Fibroblast of skin of back (primary cell): ENCODE measurements around the gene BGN. TPM values are rescaled to one million over a fixed set of nuclear protein-coding genes. Genes with fewer than 3 reads are reported as not detected.
A peak's percentile ranks its signal among the peaks of the same experiment; 100 is the strongest.

Source experiments
- DNase-seq: peaks from one replicate; pipeline ENCODE4 v3.0.0-alpha.2; 2013
- polyA plus RNA-seq, 2 experiments: library from polyadenylated mRNA; unstranded; fragments of 120-200 nt; gene quantifications; one replicate each; pipeline ENCODE4 v1.2.1, GENCODE V29; 2013; ENCODE audit not compliant: insufficient read length in 2 of 2

BGN gene
- 1,169 TPM for polyA plus RNA-seq (2013, experiment 1 of 2; ENCODE audit: insufficient read length)
- polyA plus RNA-seq (2013, experiment 2 of 2; ENCODE audit: insufficient read length), result 1,569 TPM

- peak; percentile 75 for DNase-seq
These were observed at the start of gene BGN for GRCh38 chrX:153494541-153495361. TSS of gene BGN (plus strand) at chrX:153494980. CDS start at chrX:153504632, 9,652 bp downstream.

- no peak for DNase-seq
These were observed 49.5 kb upstream of the BGN start for GRCh38 chrX:153445106-153445855.

GRCh38 chrX:153445856-153446635, 48.7 kb upstream of the BGN start, which contains the start of gene TREX2:
TSS of gene TREX2 (minus strand) at chrX:153446056. CDS start at chrX:153445430, 626 bp downstream.
- no peak for DNase-seq

- DNase-seq, result no peak
These were observed 48.2 kb upstream of the BGN start for GRCh38 chrX:153446636-153446936.

GRCh38 chrX:153446950-153447580, 47.7 kb upstream of the BGN start:
- no peak for DNase-seq

- no peak for DNase-seq
These were observed 47.2 kb upstream of the BGN start for GRCh38 chrX:153447581-153447960.

- no peak for DNase-seq
These were observed 46.0 kb upstream of the BGN start for GRCh38 chrX:153448556-153449367.

- no peak for DNase-seq
These were observed 45.2 kb upstream of the BGN start for GRCh38 chrX:153449368-153450113.

- no peak for DNase-seq
These were observed 44.4 kb upstream of the BGN start for GRCh38 chrX:153450114-153450948.

GRCh38 chrX:153450949-153451277, 43.9 kb upstream of the BGN start:
- DNase-seq, result no peak

- no peak for DNase-seq
These were observed 39.8 kb upstream of the BGN start for GRCh38 chrX:153454901-153455550.

- DNase-seq, result no peak
These were observed 39.2 kb upstream of the BGN start for GRCh38 chrX:153455571-153455970.

GRCh38 chrX:153456161-153456560, 38.6 kb upstream of the BGN start:
- DNase-seq, result no peak

GRCh38 chrX:153456704-153457103, 38.1 kb upstream of the BGN start:
- no peak for DNase-seq

GRCh38 chrX:153457136-153457825, 37.5 kb upstream of the BGN start:
- no peak for DNase-seq

GRCh38 chrX:153457827-153458466, 36.8 kb upstream of the BGN start:
- DNase-seq, result no peak

GRCh38 chrX:153458476-153458875, 36.3 kb upstream of the BGN start:
- DNase-seq, result no peak

GRCh38 chrX:153459986-153460385, 34.8 kb upstream of the BGN start:
- DNase-seq, result peak; percentile 78
